HG02588 (cell line): ENCODE measurements around the gene TSPYL4.
A peak's percentile ranks its signal among the peaks of the same experiment; 100 is the strongest.

Source experiments
- ATAC-seq: cut with Tn5 transposase; IDR thresholded peaks from one replicate; pipeline ENCODE4 v1.9.1; 2021; ENCODE audit warnings: mild to moderate bottlenecking, moderate library complexity; ENCODE audit not compliant: unreplicated experiment

Gene TSPYL4

GRCh38 chr6:116271149-116271708 is 17.4 kb upstream of the TSPYL4 start:
- no peak for ATAC-seq

GRCh38 chr6:116268589-116269293 is 14.9 kb upstream of the TSPYL4 start:
- peak; percentile 82 for ATAC-seq

GRCh38 chr6:116267836-116268588 is 14.1 kb upstream of the TSPYL4 start:
- no peak for ATAC-seq

GRCh38 chr6:116266803-116267202 is 12.9 kb upstream of the TSPYL4 start:
- ATAC-seq = no peak

- no peak for ATAC-seq
Measured at GRCh38 chr6:116265041-116265829, 11.4 kb upstream of the TSPYL4 start.

GRCh38 chr6:116263353-116263752 is 9.5 kb upstream of the TSPYL4 start:
- ATAC-seq = no peak

- ATAC-seq = no peak
Measured at GRCh38 chr6:116258520-116258919, 4.6 kb upstream of the TSPYL4 start.

- no peak for ATAC-seq
Measured at GRCh38 chr6:116256694-116257093, 2.8 kb upstream of the TSPYL4 start.

- no peak for ATAC-seq
Measured at GRCh38 chr6:116255246-116255800, 1.4 kb upstream of the TSPYL4 start.

GRCh38 chr6:116254297-116255056 is 602 bp upstream of the TSPYL4 start:
- peak; percentile 29 for ATAC-seq

- no peak for ATAC-seq
Measured at GRCh38 chr6:116253188-116253504, 729 bp downstream of the TSPYL4 start.

GRCh38 chr6:116251568-116252384 is 2.1 kb downstream of the TSPYL4 start:
- ATAC-seq = no peak

- no peak for ATAC-seq
Measured at GRCh38 chr6:116248577-116248976, 5.3 kb downstream of the TSPYL4 start.

- ATAC-seq = no peak
Measured at GRCh38 chr6:116247285-116247684, 6.6 kb downstream of the TSPYL4 start.

- ATAC-seq = no peak
Measured at GRCh38 chr6:116246089-116246488, 7.8 kb downstream of the TSPYL4 start.

- no peak for ATAC-seq
Measured at GRCh38 chr6:116244284-116244683, 9.6 kb downstream of the TSPYL4 start.

- ATAC-seq = no peak
Measured at GRCh38 chr6:116239856-116240255, 14.0 kb downstream of the TSPYL4 start.

GRCh38 chr6:116239256-116239655 is 14.6 kb downstream of the TSPYL4 start:
- no peak for ATAC-seq

- ATAC-seq = no peak
Measured at GRCh38 chr6:116238083-116238482, 15.8 kb downstream of the TSPYL4 start.

- ATAC-seq = no peak
Measured at GRCh38 chr6:116234689-116235088, 19.2 kb downstream of the TSPYL4 start.
